Mesothelial cell of epicardium (in vitro differentiated cells): ENCODE measurements around the gene AKT1. TPM values are rescaled to one million over a fixed set of nuclear protein-coding genes. Genes with fewer than 3 reads are reported as not detected.
A peak's percentile ranks its signal among the peaks of the same experiment; 100 is the strongest.
"Not testable (repeated sequence)": the region's sequence is repeated elsewhere in the genome, so short reads cannot be mapped to it uniquely, and the experiment has no call there.

ENCODE experiments used
- DNase-seq, 2 experiments: peaks; one replicate each; pipeline ENCODE4 v3.0.0; 2021; ENCODE audit warnings: low spot score in 2 of 2; ENCODE audit not compliant: unreplicated experiment in 2 of 2
- H3K27ac Mint-ChIP-seq: 2 replicates; pipeline ENCODE4 v1.8.0; 2021; ENCODE audit warnings: mixed read lengths
- H3K27me3 Mint-ChIP-seq: 2 replicates; pipeline ENCODE4 v1.8.0; 2021; ENCODE audit warnings: low read depth, mixed read lengths
- H3K36me3 Mint-ChIP-seq: 2 replicates; pipeline ENCODE4 v1.8.0; 2021; ENCODE audit warnings: mixed read lengths
- H3K4me1 Mint-ChIP-seq: 2 replicates; pipeline ENCODE4 v1.8.0; 2021; ENCODE audit warnings: mixed read lengths
- H3K4me3 Mint-ChIP-seq: 2 replicates; pipeline ENCODE4 v1.8.0; 2021; ENCODE audit warnings: mild to moderate bottlenecking, moderate library complexity, mixed read lengths
- H3K9me3 Mint-ChIP-seq: 2 replicates; pipeline ENCODE4 v1.8.0; 2021; ENCODE audit warnings: mixed read lengths
- CTCF ChIP-seq: fragments of 200-600 bp; sonication (generic); IDR thresholded peaks from one replicate; pipeline ENCODE4 v1.5.0; 2021; ENCODE audit warnings: antibody characterized with exemption; ENCODE audit not compliant: unreplicated experiment
- total RNA-seq: library from RNA; stranded (reverse); gene quantifications from 3 replicates; pipeline ENCODE4 v1.2.1, GENCODE V29; 2021

AKT1 gene
- total RNA-seq, 1 donor from 2014 or later: 122 TPM

GRCh38 chr14:104753528-104754212 lies 41.9 kb downstream of the AKT1 start:
- DNase-seq: no peak
- H3K9me3 Mint-ChIP-seq: no peaks in the 10 kb centered on the region
- H3K27ac Mint-ChIP-seq: peak overlapping the region; percentile 89
- H3K36me3 Mint-ChIP-seq: peaks cover 4% of the 10 kb centered on the region
- H3K27me3 Mint-ChIP-seq: no peaks in the 10 kb centered on the region
- no peak for TF ChIP-seq CTCF
- H3K4me3 Mint-ChIP-seq: peak overlapping the region; percentile 90
- H3K4me1 Mint-ChIP-seq: peaks cover 17% of the 10 kb centered on the region

GRCh38 chr14:104752735-104753527 lies 42.6 kb downstream of the AKT1 start, which contains the start of gene SIVA1:
Gene SIVA1 (plus strand): TSS chr14:104753147. CDS start chr14:104753202, 55 bp downstream.
- no peak for TF ChIP-seq CTCF
- Mint-ChIP-seq H3K4me1 (peaks cover 25% of the 10 kb centered on the region), H3K27ac (peak within 1 kb of the TSS; percentile 95), H3K36me3 (peaks cover 4% of the 10 kb centered on the region), H3K27me3 (no peaks in the 10 kb centered on the region), H3K4me3 (peak within 1 kb of the TSS; percentile 90), H3K9me3 (no peaks in the 10 kb centered on the region)
- peak; percentile 99 to 100 for DNase-seq

- no peak for DNase-seq
- peaks cover 2% of the 10 kb centered on the region for H3K36me3 Mint-ChIP-seq
- peaks cover 30% of the 10 kb centered on the region for H3K4me1 Mint-ChIP-seq
- H3K9me3 Mint-ChIP-seq: no peaks in the 10 kb centered on the region
- H3K27me3 Mint-ChIP-seq: no peaks in the 10 kb centered on the region
- peak overlapping the region; percentile 90 for H3K4me3 Mint-ChIP-seq
- H3K27ac Mint-ChIP-seq: peak overlapping the region; percentile 95
- TF ChIP-seq CTCF: no peak
Observed at GRCh38 chr14:104752423-104752734, 43.2 kb downstream of the AKT1 start.

GRCh38 chr14:104751539-104752422 lies 43.8 kb downstream of the AKT1 start:
- no peaks in the 10 kb centered on the region for H3K27me3 Mint-ChIP-seq
- H3K36me3 Mint-ChIP-seq: no peaks in the 10 kb centered on the region

GRCh38 chr14:104750753-104751057 lies 44.8 kb downstream of the AKT1 start:
- H3K4me3 Mint-ChIP-seq: peak overlapping the region; percentile 17
- not testable (repeated sequence) for H3K27ac Mint-ChIP-seq, H3K9me3 Mint-ChIP-seq, DNase-seq, H3K36me3 Mint-ChIP-seq, H3K27me3 Mint-ChIP-seq
- H3K4me1 Mint-ChIP-seq: peaks cover 30% of the 10 kb centered on the region

More at GRCh38 chr14:104751539-104752422, 43.8 kb downstream of the AKT1 start:
- Mint-ChIP-seq H3K4me3 (peak overlapping the region; percentile 90), H3K27ac (no peak overlapping the region), H3K4me1 (peaks cover 30% of the 10 kb centered on the region), H3K9me3 (no peaks in the 10 kb centered on the region)
- no peak for TF ChIP-seq CTCF
- no peak for DNase-seq
